HFFc6 (cell line): ENCODE data around the gene MRPL37. TPM values are rescaled to one million over a fixed set of nuclear protein-coding genes. Genes with fewer than 3 reads are reported as not detected.
A peak's percentile ranks its signal among the peaks of the same experiment; 100 is the strongest.

ENCODE experiments used
- DNase-seq: peaks from one replicate; pipeline ENCODE4 v3.0.0-alpha.2; 2018
- H3K27ac Mint-ChIP-seq: 2 replicates; pipeline ENCODE4 v1.8.0; 2020; ENCODE audit warnings: mild to moderate bottlenecking, mixed read lengths
- H3K27me3 Mint-ChIP-seq: 2 replicates; pipeline ENCODE4 v1.8.0; 2021; ENCODE audit warnings: mild to moderate bottlenecking, moderate library complexity, mixed read lengths; ENCODE audit not compliant: insufficient read depth
- H3K36me3 Mint-ChIP-seq: 2 replicates; pipeline ENCODE4 v1.8.0; 2021; ENCODE audit warnings: low read depth, mixed read lengths
- H3K4me1 Mint-ChIP-seq: 2 replicates; pipeline ENCODE4 v1.8.0; 2020; ENCODE audit warnings: low read depth, mixed read lengths
- H3K4me3 Mint-ChIP-seq: 2 replicates; pipeline ENCODE4 v1.8.0; 2020; ENCODE audit warnings: mild to moderate bottlenecking, moderate library complexity, mixed read lengths
- H3K9me3 Mint-ChIP-seq: 2 replicates; pipeline ENCODE4 v1.8.0; 2020; ENCODE audit warnings: mild to moderate bottlenecking, mixed read lengths
- total RNA-seq, 6 experiments: library from RNA; stranded (reverse); fragmentation: NEBNext Ultra II Directional; extraction: Animal tissue kit (Norgen Biotek cat#: 25700); gene quantifications; 2 replicates in 1 of 6; 3 replicates in 5 of 6; pipeline ENCODE4 v1.2.3, GENCODE V29; 2021
- TF ChIP-seq, protein P1 (sequence below): fragments of 200-600 bp; sonication (generic); IDR thresholded peaks from 2 replicates; pipeline ENCODE4 v1.5.0; 2021; ENCODE audit warnings: antibody characterized with exemption, mild to moderate bottlenecking

Gene MRPL37
- total RNA-seq, 6 experiments from 2014 or later, result 119 to 135 (median 126) TPM

DNA sequence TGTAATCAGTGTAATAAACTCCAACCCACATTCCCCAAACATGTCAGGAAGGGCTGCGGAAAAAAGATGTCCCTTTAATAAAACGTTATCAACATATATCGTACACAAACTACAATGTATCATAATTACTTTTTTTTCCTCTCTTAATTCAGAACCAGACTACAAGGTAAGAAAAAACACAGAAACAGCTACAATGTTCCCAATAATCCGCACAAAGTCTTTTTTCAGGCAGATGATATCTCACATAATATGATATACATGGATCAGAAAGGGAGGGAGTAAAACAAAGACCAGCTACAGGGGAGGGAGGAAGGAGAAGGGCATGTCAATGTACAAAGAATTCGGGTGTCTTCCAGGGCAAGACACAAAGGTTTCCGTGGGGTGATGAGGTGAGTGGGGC is 25.4 kb downstream of the MRPL37 start:
- Mint-ChIP-seq H3K36me3 (0 out of 2 replicates have a peak, but pooled peaks cover 4% of the 10 kb centered on the region), H3K4me1 (peaks cover 37% of the 10 kb centered on the region), H3K9me3 (no peaks in the 10 kb centered on the region), H3K4me3 (no peak overlapping the region), H3K27ac (no peak overlapping the region), H3K27me3 (peaks cover 13% of the 10 kb centered on the region)
- TF ChIP-seq, protein P1, sequence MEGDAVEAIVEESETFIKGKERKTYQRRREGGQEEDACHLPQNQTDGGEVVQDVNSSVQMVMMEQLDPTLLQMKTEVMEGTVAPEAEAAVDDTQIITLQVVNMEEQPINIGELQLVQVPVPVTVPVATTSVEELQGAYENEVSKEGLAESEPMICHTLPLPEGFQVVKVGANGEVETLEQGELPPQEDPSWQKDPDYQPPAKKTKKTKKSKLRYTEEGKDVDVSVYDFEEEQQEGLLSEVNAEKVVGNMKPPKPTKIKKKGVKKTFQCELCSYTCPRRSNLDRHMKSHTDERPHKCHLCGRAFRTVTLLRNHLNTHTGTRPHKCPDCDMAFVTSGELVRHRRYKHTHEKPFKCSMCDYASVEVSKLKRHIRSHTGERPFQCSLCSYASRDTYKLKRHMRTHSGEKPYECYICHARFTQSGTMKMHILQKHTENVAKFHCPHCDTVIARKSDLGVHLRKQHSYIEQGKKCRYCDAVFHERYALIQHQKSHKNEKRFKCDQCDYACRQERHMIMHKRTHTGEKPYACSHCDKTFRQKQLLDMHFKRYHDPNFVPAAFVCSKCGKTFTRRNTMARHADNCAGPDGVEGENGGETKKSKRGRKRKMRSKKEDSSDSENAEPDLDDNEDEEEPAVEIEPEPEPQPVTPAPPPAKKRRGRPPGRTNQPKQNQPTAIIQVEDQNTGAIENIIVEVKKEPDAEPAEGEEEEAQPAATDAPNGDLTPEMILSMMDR, result no peak
- DNase-seq, result no peak

DNA sequence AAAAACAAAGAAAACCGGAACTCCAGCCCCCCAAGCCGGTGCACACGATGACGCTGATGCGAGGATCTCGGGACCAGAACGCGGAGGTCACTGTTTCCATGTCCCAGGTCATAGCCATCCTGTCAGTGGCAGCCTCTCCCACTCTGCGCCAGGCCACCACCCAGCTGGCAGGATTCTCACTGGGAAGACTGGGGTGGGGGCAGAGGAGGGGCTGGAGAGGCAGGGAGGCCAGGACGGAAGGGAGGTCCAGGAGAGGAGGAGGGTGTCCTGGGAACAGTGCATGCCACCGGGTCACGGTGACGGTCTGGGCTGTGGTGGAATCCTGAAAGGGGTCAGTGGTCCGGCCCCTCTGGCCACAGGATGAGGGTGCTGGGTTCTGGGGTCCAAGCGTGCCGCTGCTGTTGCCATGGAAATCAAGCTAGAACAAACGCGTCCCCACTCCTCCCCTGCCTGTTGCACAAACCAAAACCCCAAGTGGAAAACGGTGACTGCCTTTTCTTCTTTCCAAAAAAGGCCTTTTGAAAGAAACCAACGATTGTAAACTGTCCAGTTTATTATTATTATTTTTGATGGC is 26.1 kb downstream of the MRPL37 start:
- TF ChIP-seq, protein P1, result no peak
- DNase-seq, result no peak
- no peak overlapping the region for H3K4me3 Mint-ChIP-seq
- peaks cover 13% of the 10 kb centered on the region for H3K27me3 Mint-ChIP-seq
- 0 out of 2 replicates have a peak, but pooled peaks cover 4% of the 10 kb centered on the region for H3K36me3 Mint-ChIP-seq
- H3K4me1 Mint-ChIP-seq, result peaks cover 30% of the 10 kb centered on the region
- no peak overlapping the region for H3K27ac Mint-ChIP-seq
- no peaks in the 10 kb centered on the region for H3K9me3 Mint-ChIP-seq

DNA sequence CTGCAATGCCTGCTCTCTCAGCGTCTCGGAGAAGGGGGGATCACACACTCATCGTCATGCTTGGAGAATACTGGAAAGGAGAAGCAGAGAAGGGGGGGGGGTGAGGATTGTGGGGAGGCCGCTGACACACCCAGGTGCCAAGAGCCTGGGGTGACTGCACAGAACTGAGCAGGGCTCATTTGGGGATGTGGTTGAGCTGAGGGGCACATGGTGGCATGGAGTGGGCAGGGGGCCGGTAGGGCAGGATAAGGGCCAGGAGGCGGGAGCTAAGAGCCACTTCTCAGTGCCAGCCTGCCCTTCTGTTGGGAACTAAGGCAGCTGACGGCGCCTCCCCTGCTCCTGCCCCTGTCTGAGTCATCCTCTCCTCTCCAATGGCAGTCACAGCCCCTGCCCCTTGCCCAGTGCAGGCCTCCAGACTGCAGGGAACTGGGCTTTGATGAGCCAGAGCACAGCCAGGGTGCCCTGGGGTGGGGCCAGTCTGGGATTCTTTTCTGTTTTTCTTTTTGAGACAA is 27.2 kb downstream of the MRPL37 start:
- TF ChIP-seq, protein P1, result no peak
- no peaks in the 10 kb centered on the region for H3K9me3 Mint-ChIP-seq
- peaks cover 10% of the 10 kb centered on the region for H3K27me3 Mint-ChIP-seq
- H3K36me3 Mint-ChIP-seq, result no peaks in the 10 kb centered on the region
- peak overlapping the region; percentile 42 for H3K27ac Mint-ChIP-seq
- H3K4me3 Mint-ChIP-seq, result no peak overlapping the region
- peaks cover 28% of the 10 kb centered on the region for H3K4me1 Mint-ChIP-seq
- no peak for DNase-seq

DNA sequence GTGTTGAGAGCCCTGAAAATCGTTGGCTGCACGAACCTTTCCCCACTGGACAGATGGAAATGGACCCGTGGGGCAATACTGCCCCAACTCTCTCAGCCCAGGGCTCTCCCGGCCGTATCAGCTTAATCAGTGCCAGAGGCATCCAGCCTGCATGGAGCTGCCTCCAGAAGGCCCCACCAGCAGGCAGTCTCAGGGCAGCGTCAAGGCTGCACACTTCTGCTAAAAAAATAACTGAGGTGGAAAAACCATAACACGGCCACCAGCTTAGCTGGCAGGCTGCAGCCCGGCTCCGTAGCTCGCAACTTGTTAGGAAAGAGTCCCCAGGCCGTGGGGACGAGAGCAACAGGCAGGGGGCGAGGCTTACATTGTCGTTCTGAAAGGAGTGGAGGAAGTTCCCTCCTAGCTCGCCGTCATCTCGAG is 27.9 kb downstream of the MRPL37 start:
- Mint-ChIP-seq H3K4me1 (peaks cover 24% of the 10 kb centered on the region), H3K27ac (no peak overlapping the region), H3K27me3 (peaks cover 7% of the 10 kb centered on the region), H3K9me3 (no peaks in the 10 kb centered on the region), H3K36me3 (no peaks in the 10 kb centered on the region), H3K4me3 (no peak overlapping the region)
- TF ChIP-seq, protein P1, result no peak
- no peak for DNase-seq

DNA sequence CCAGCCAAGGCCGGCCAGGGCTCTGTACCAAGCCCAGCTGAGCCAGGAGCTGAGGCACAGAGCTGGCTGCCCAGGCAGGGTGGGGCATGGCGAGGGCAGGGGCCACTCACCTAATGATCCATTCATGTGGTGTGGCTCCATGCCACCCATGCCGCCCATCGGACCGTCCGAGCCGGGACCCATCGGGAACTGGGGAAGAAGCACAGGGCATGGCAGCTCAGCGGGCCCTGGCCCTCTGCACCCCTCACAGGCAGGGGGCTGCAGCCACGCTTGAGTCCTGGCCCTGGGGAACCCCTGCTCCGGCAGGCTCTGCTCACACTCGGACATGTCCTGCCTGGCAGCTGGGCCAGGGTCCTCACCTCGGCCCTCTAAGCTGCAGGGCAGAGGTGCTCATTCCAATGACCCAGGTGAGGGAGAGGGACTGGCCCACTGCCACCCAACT is 28.7 kb downstream of the MRPL37 start:
- Mint-ChIP-seq H3K27ac (no peak overlapping the region), H3K9me3 (no peaks in the 10 kb centered on the region), H3K27me3 (peaks cover 6% of the 10 kb centered on the region), H3K4me1 (peaks cover 24% of the 10 kb centered on the region), H3K36me3 (no peaks in the 10 kb centered on the region), H3K4me3 (no peak overlapping the region)
- TF ChIP-seq, protein P1, result no peak
- no peak for DNase-seq
